ENCODE data around the gene TMEM107.

DNA sequence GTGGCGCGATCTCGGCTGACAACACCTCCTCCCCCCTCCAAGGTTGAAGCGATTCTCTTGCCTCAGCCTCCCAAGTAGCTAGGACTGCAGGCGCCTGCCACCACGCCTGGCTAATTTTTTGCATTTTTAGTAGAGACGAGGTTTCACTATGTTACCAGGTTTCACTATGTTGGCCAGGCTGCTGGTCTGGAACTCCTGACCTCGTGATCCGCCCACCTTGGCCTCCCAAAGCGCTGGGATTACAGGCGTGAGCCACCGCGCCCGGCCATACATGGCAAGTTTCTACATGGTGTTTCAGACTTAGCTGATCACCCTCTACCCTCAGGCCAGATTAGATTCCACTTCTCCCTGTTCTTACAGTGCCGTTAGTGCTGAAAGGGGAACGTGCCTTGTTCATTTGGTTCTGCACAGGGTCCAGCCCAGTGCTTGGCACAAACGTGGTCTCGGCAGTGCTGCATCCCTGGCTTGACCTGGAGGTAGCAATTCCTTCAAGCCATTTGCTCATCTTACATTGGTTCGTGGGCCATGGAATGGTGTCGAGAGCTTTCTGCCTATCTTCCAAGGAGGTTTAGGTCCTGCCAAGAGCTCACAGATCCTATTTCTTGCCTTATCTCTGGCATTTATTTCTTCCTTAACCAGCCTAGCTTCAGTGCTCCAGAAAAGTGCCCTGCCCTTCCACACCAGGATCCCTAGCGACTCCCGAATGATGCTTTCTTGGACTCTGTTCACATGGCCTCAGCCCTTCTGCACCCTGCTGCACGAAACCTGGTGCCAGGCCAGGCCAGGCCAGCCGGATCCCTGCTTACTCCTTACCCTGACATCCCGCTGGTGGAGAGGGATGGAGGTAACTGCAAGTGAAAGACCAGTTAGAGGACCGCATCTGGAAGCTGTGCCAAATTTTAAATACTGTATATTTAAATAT lies 49.0 kb upstream of the TMEM107 start:
- TF ChIP-seq, protein P1, sequence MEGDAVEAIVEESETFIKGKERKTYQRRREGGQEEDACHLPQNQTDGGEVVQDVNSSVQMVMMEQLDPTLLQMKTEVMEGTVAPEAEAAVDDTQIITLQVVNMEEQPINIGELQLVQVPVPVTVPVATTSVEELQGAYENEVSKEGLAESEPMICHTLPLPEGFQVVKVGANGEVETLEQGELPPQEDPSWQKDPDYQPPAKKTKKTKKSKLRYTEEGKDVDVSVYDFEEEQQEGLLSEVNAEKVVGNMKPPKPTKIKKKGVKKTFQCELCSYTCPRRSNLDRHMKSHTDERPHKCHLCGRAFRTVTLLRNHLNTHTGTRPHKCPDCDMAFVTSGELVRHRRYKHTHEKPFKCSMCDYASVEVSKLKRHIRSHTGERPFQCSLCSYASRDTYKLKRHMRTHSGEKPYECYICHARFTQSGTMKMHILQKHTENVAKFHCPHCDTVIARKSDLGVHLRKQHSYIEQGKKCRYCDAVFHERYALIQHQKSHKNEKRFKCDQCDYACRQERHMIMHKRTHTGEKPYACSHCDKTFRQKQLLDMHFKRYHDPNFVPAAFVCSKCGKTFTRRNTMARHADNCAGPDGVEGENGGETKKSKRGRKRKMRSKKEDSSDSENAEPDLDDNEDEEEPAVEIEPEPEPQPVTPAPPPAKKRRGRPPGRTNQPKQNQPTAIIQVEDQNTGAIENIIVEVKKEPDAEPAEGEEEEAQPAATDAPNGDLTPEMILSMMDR (IDR thresholded peaks at IDR 0.05), result no peak
- no peak for TF ChIP-seq ZFX (IDR thresholded peaks at IDR 0.05; ENCODE audit: borderline replicate concordance)

Data from 22Rv1 (cell line).